ENCODE measurements around the gene ATE1.

DNA sequence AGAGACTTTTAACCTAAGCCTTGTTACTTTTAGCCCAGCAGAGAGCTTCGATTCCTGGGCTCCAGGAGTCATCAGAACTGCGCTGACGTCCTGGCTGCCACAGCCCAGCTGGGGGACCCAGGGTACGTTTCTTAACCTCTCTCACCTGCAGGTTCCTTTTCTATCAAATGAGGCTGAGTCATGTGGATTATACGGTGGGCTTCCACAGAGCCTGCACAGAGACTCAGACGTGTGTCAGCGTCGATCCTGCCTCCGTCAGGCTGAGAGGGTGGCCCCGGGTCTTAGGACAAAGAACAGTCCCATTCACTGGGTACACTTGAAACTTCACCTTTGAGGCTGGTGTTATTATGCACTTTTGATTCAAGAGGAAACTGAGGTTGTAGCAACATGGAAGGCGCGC lies 228.9 kb downstream of the ATE1 start:
- TF ChIP-seq, protein P1, sequence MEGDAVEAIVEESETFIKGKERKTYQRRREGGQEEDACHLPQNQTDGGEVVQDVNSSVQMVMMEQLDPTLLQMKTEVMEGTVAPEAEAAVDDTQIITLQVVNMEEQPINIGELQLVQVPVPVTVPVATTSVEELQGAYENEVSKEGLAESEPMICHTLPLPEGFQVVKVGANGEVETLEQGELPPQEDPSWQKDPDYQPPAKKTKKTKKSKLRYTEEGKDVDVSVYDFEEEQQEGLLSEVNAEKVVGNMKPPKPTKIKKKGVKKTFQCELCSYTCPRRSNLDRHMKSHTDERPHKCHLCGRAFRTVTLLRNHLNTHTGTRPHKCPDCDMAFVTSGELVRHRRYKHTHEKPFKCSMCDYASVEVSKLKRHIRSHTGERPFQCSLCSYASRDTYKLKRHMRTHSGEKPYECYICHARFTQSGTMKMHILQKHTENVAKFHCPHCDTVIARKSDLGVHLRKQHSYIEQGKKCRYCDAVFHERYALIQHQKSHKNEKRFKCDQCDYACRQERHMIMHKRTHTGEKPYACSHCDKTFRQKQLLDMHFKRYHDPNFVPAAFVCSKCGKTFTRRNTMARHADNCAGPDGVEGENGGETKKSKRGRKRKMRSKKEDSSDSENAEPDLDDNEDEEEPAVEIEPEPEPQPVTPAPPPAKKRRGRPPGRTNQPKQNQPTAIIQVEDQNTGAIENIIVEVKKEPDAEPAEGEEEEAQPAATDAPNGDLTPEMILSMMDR (IDR thresholded peaks at IDR 0.05): no peak
- TF ChIP-seq EZH2 (IDR thresholded peaks at IDR 0.05; ENCODE audit: borderline replicate concordance, insufficient read depth, low read depth, low read length, poor library complexity, severe bottlenecking): no peak

All from B cell (primary cell).